K562 (cell line): ENCODE results near the gene GPC1. TPM values are rescaled to one million over a fixed set of nuclear protein-coding genes. Genes with fewer than 3 reads are reported as not detected.
A peak's percentile ranks its signal among the peaks of the same experiment; 100 is the strongest.

ENCODE experiments used
- BACH1 ChIP-seq: fragments of 200-800 bp; sonication (Bioruptor generic); IDR thresholded peaks from 2 replicates; pipeline ENCODE4 v1.6.1; 2016; ENCODE audit warnings: missing genetic modification characterization, missing compliant biosample characterization
- C11orf30 ChIP-seq: fragments of 450-650 bp; IDR thresholded peaks from 2 replicates; pipeline ENCODE4 v1.6.1; 2016; ENCODE audit warnings: low read depth, mild to moderate bottlenecking
- CCNT2 ChIP-seq: IDR thresholded peaks from 2 replicates; pipeline ENCODE4 v1.6.1; 2011; ENCODE audit warnings: borderline replicate concordance, low read depth, mild to moderate bottlenecking, moderate library complexity, mixed read lengths, low read length; ENCODE audit not compliant: insufficient read length; ENCODE audit errors: extremely low read depth
- HNRNPUL1 ChIP-seq: fragments of 200-400 bp; formaldehyde crosslinking; IDR thresholded peaks from 2 replicates; pipeline ENCODE4 v1.6.1; 2017; ENCODE audit warnings: low read length
- IRF9 ChIP-seq: fragments of 450-650 bp; IDR thresholded peaks from 2 replicates; pipeline ENCODE4 v1.6.1; 2016; ENCODE audit warnings: missing biosample characterization, missing genetic modification characterization
- MAFF ChIP-seq: IDR thresholded peaks from 2 replicates; pipeline ENCODE4 v1.6.1; 2012; ENCODE audit warnings: low read length, improper control_type of control experiment
- MBD2 ChIP-seq: sonication (generic); IDR thresholded peaks from 2 replicates; pipeline ENCODE4 v1.6.1; 2016; ENCODE audit warnings: low read depth, borderline replicate concordance
- NR4A1 ChIP-seq, 2 experiments: fragments of 250-450 bp in 1 of 2; fragments of 450-650 bp in 1 of 2; sonication (Bioruptor Pico) in 1 of 2; IDR thresholded peaks; 2 replicates each; pipeline versions ENCODE4 v1.4.0 to v1.6.1; 2016 to 2020; ENCODE audit warnings: mild to moderate bottlenecking in 2 of 2, missing compliant biosample characterization in 1 of 2, missing genetic modification characterization in 1 of 2, moderate library complexity in 1 of 2
- TRIM24 ChIP-seq, 2 experiments: fragments of 450-650 bp; IDR thresholded peaks; 2 replicates each; pipeline ENCODE4 v1.6.1; 2016
- ZNF318 ChIP-seq, 2 experiments: fragments of 450-650 bp; IDR thresholded peaks; 2 replicates each; pipeline ENCODE4 v1.6.1; 2016; ENCODE audit warnings: mild to moderate bottlenecking in 2 of 2, borderline replicate concordance in 1 of 2, low read depth in 1 of 2, moderate library complexity in 1 of 2
- polyA plus RNA-seq, 8 experiments: library from polyadenylated mRNA; depleted of rRNA in 4 of 8; stranded (reverse) in 5 of 8; unstranded in 3 of 8; fragments of >200 nt; fragmentation: Nextera tagmentation in 2 of 8; fragmentation: Illumina TruSeq in 1 of 8; extraction: Ambion mirVana in 2 of 8; extraction: Trizol in 1 of 8; gene quantifications; 2 replicates each; pipeline versions ENCODE4 v1.2.1 to v1.2.3, GENCODE V29; 2011 to 2014; ENCODE audit warnings: inconsistent platforms in 1 of 8, missing spikeins in 1 of 8
- total RNA-seq, 7 experiments: library from RNA; depleted of rRNA in 6 of 7; stranded (reverse); fragments of >200 nt in 6 of 7; fragmentation: Illumina TruSeq in 2 of 7; extraction: Trizol in 2 of 7; gene quantifications; 2 replicates each; pipeline versions ENCODE4 v1.2.1 to v1.2.3, GENCODE V29; 2011 to 2021; ENCODE audit warnings: low replicate concordance in 1 of 7
- TF ChIP-seq, protein P1 (sequence below): fragments of 450-650 bp; formaldehyde crosslinking; IDR thresholded peaks from 2 replicates; pipeline ENCODE4 v1.4.0; 2020; ENCODE audit warnings: mild to moderate bottlenecking, moderate library complexity
- TF ChIP-seq, protein P2 (sequence below): fragments of 150-350 bp; conservative IDR thresholded peaks from 2 replicates; pipeline ENCODE4 v1.6.1; 2014; ENCODE audit warnings: low read length

GPC1 gene
- total and polyA plus RNA-seq, 9 of the 15 experiments (the other 6 are each of a cell fraction or from before 2014, with no cell fraction given): 0.07 to 0.82 (median 0.14) TPM; not detected in 3

DNA sequence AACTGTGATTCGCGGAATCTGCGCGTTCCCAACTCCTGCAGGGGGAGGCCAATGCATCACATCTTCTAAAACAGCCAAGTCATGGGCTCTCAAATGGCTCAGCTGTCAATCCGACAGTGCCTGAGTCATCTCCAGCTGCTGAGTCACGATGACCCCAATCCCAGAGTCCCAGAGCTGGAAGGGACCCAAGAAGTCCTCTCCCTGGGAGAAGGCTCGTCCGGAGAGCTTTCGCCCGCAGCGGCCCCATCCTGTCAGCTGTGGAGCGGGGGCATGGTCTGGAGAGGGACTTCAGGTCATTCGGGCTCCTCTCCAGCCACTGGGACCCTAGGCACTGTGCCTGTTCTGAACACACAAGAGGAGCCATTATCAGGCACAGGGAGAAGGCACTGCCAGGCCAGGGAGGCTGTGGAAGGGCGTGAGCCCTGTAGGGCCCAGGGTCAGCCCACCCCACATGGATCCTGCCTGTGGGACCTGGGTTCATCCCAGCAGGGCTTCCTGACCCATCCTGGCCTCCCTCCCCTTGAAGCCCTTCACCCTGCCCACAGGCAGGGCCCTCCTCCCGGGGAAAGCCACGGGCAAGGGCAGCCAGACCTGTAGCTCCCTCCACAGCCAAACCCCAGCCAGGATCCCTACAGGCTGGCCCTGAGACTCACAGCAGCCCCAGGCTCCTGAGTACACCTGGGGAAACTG, 47.6 kb upstream of the GPC1 start (continued):
- TF ChIP-seq ZNF318 (IDR thresholded peaks at IDR 0.05; ENCODE audit: borderline replicate concordance in 1 of 2, low read depth in 1 of 2): peak in 1 of 2 experiments; percentile 93; a peak in 2 of 4 replicates
- TF ChIP-seq, protein P1, sequence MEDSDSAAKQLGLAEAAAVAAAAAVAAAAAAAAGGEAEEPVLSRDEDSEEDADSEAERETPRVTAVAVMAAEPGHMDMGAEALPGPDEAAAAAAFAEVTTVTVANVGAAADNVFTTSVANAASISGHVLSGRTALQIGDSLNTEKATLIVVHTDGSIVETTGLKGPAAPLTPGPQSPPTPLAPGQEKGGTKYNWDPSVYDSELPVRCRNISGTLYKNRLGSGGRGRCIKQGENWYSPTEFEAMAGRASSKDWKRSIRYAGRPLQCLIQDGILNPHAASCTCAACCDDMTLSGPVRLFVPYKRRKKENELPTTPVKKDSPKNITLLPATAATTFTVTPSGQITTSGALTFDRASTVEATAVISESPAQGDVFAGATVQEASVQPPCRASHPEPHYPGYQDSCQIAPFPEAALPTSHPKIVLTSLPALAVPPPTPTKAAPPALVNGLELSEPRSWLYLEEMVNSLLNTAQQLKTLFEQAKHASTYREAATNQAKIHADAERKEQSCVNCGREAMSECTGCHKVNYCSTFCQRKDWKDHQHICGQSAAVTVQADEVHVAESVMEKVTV (CRISPR knock-in tag): no peak
- TF ChIP-seq MAFF: peak; percentile 90
- TF ChIP-seq MBD2: no peak
- TF ChIP-seq HNRNPUL1: no peak
- TF ChIP-seq TRIM24 (IDR thresholded peaks at IDR 0.05): peak in 1 of 2 experiments; percentile 59; a peak in 1 of 4 replicates
- TF ChIP-seq C11orf30: peak; percentile 98
- TF ChIP-seq, protein P2, sequence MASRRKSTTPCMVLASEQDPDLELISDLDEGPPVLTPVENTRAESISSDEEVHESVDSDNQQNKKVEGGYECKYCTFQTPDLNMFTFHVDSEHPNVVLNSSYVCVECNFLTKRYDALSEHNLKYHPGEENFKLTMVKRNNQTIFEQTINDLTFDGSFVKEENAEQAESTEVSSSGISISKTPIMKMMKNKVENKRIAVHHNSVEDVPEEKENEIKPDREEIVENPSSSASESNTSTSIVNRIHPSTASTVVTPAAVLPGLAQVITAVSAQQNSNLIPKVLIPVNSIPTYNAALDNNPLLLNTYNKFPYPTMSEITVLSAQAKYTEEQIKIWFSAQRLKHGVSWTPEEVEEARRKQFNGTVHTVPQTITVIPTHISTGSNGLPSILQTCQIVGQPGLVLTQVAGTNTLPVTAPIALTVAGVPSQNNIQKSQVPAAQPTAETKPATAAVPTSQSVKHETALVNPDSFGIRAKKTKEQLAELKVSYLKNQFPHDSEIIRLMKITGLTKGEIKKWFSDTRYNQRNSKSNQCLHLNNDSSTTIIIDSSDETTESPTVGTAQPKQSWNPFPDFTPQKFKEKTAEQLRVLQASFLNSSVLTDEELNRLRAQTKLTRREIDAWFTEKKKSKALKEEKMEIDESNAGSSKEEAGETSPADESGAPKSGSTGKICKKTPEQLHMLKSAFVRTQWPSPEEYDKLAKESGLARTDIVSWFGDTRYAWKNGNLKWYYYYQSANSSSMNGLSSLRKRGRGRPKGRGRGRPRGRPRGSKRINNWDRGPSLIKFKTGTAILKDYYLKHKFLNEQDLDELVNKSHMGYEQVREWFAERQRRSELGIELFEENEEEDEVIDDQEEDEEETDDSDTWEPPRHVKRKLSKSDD: no peak
- peak; percentile 95 for TF ChIP-seq BACH1 (tag)
- TF ChIP-seq CCNT2: no peak
- no peak for TF ChIP-seq IRF9 (tag)
- no peak for TF ChIP-seq NR4A1 (CRISPR knock-in tag; IDR thresholded peaks at IDR 0.05)
- TF ChIP-seq NR4A1 (tag; IDR thresholded peaks at IDR 0.05): no peak
